Erythroblast (primary cell): ENCODE data around the gene BAIAP2L1.

Source experiments
- GATA1 ChIP-seq: IDR thresholded peaks from 2 replicates; pipeline ENCODE4 v1.6.1; 2011; ENCODE audit warnings: low read depth, mild to moderate bottlenecking, control low read depth, low read length, moderate library complexity
- POLR2A ChIP-seq: IDR thresholded peaks from 2 replicates; pipeline ENCODE4 v1.6.1; 2011; ENCODE audit warnings: mild to moderate bottlenecking, low read length

DNA sequence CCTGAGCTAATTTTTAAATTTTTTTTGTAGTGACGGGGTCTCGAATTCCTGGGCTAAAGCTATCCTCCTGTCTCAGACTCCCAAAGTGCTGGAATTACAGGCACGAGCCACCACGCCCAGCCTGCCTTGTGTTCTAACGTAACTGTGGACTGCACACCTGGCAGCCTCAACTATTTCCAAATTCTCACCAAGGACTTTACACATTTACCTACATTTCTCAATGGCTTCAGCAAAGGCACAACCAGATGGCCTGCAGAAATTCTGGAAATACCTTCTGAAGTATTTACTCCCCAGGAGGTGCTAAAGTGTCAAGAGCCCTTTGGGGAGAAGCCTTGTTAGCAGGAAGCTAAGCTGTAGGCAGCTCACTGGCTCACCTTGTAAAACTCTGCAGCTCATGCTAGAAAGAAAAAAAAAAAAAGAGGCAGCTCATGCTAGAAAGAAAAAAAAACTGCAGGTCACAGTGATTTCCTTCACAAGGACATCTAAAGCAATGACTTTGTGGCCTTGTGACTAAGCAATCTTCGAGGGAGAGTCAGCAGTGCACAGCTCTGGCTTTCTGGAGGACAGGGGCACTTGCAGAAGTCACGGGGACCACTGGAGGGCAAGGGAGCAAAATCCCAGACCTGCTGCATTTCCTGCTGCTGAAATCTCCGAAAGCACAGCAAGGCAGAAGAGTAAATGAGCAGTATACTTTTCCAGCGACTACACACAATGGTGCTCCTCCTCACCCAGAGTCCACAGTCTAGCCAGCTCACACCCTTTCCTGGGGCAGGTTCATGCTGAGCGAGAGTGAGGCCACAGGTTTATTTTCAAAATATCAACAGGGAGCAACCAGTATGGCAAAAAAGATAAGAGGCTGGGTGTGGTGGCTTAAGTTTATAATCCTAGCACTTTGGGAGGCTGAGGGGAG lies 40.4 kb downstream of the BAIAP2L1 start:
- no peak for TF ChIP-seq POLR2A
- no peak for TF ChIP-seq GATA1
